Epithelial cell of proximal tubule (primary cell): ENCODE data around the gene CLCF1. TPM values are rescaled to one million over a fixed set of nuclear protein-coding genes. Genes with fewer than 3 reads are reported as not detected.

Experiments
- DNase-seq: peaks from one replicate; pipeline ENCODE4 v3.0.0-alpha.2; 2011; ENCODE audit warnings: low read depth
- H3K4me3 ChIP-seq: 2 replicates; pipeline ENCODE4 v1.5.1; 2011; ENCODE audit warnings: low read depth, mild to moderate bottlenecking, low read length
- total RNA-seq: library from RNA; depleted of rRNA; stranded (reverse); fragments of >200 nt; gene quantifications from 2 replicates; pipeline ENCODE4 v1.2.3, GENCODE V29; 2015
- TF ChIP-seq, protein P1 (sequence below): conservative IDR thresholded peaks from 2 replicates; pipeline ENCODE4 v1.5.1; 2012; ENCODE audit warnings: low read depth, mild to moderate bottlenecking, low read length

Gene CLCF1
- total RNA-seq, 1 donor from 2014 or later, result 44.6 TPM

DNA sequence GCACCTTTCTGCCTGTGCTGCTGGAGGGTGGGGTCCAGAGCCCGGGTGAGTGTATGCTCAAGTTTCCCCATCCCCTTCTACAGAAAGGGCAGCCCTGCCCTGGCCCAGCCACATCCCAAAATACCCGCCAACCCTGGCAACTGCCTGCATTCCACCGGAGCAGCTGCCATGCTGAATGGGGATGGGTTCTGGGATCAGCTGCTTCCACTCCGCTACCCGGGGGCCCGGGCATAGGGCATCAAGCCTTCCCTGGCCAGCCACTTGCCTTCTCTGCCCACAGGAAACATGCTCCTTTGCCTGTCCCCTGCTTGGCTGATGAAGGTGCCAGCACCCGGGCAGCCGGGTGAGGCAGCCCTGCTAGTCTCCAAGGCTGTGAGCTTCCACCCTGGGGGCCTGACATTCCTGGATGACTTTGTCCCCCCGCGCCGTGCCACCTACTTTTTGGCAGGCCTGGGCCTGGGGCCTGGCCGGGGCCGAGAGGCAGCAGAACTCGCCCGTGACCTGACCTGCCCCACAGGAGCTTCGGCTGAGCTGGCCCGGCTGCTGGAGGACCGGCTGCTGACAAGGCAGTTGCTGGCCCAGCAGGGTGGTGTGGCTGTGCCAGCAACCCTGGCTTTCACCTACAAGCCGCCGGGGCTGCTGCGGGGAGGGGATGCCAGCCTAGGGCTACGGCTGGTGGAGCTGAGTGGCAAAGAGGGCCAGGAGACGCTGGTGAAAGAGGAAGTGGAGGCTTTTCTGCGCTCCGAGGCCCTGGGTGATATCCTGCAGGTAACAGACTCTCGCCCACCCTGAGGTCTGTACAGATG, 45.3 kb upstream of the CLCF1 start:
- TF ChIP-seq, protein P1, sequence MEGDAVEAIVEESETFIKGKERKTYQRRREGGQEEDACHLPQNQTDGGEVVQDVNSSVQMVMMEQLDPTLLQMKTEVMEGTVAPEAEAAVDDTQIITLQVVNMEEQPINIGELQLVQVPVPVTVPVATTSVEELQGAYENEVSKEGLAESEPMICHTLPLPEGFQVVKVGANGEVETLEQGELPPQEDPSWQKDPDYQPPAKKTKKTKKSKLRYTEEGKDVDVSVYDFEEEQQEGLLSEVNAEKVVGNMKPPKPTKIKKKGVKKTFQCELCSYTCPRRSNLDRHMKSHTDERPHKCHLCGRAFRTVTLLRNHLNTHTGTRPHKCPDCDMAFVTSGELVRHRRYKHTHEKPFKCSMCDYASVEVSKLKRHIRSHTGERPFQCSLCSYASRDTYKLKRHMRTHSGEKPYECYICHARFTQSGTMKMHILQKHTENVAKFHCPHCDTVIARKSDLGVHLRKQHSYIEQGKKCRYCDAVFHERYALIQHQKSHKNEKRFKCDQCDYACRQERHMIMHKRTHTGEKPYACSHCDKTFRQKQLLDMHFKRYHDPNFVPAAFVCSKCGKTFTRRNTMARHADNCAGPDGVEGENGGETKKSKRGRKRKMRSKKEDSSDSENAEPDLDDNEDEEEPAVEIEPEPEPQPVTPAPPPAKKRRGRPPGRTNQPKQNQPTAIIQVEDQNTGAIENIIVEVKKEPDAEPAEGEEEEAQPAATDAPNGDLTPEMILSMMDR, result no peak
- no peak overlapping the region for H3K4me3 ChIP-seq
- DNase-seq, result no peak

DNA sequence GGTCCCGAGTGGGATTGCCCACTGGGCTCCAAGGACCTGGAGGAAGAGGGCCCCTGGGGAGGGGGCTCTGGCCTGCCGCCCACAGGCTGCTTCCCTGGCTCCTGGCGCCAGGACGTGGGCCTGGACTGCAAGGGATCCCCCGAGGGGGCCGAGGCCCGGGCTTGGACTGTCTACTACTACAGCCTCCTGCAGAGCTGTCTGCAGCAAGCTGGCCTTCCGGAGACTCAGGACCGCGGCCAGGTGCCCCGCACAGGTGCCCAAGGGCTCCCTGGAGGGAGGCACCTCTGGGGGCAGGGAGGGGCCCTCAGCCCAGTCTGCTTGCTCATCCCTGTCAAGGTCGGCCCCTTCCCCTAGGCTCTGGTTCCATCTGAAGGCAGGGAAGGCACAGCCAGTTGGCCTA, 44.0 kb upstream of the CLCF1 start:
- no peak for DNase-seq
- no peak overlapping the region for H3K4me3 ChIP-seq
- TF ChIP-seq, protein P1, result no peak

GRCh38 chr11:67416416-67417335, 43.3 kb upstream of the CLCF1 start:
- no peak overlapping the region for H3K4me3 ChIP-seq
- TF ChIP-seq, protein P1, result no peak
- no peak for DNase-seq

- TF ChIP-seq, protein P1, result no peak
Observed at GRCh38 chr11:67415501-67416304, 42.3 kb upstream of the CLCF1 start, which contains the start of gene CARNS1. TSS of gene CARNS1 (plus strand) at chr11:67415678. CDS start at chr11:67416200, 522 bp downstream.

GRCh38 chr11:67413266-67413849, 40.0 kb upstream of the CLCF1 start:
- H3K4me3 ChIP-seq, result no peak overlapping the region
- DNase-seq, result no peak
- TF ChIP-seq, protein P1, result no peak

More at GRCh38 chr11:67415501-67416304, 42.3 kb upstream of the CLCF1 start, which contains the start of gene CARNS1:
- DNase-seq, result no peak
- no peak within 1 kb of the TSS for H3K4me3 ChIP-seq
